ENCODE data around the gene ACADS.
"Not testable (repeated sequence)": the region's sequence is repeated elsewhere in the genome, so short reads cannot be mapped to it uniquely, and the experiment has no call there.

ACADS gene

DNA sequence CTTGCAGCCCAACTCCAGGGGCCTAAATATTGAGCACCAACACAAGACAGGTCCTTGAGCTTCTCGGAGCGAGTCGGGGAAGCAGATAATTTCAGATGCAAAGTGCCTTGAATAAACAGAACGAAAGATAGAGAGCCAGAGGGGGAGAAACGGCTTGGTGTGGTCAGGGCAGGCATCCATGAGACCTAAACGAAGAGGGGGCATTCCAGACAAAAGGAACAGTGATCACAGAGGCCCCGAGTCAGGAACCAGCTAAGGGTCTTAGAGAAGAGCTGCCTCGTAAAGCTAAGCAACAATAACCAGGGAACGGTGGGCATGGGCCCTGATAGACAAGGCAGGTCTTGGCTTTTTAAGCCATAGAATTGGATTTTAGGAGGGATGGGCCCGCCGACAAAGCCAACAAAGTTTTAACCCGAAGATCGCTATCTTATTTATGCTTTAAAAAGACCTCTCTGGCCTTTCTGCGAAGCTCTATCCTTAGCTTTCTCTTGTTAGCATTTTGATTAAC, 421 bp upstream of the ACADS start:
- DNase-seq (ENCODE audit: extremely low read depth in 1 of 2, low read depth in 1 of 2), result no peak

- DNase-seq (ENCODE audit: extremely low read depth in 1 of 2, low read depth in 1 of 2), result no peak
Measured at GRCh38 chr12:120726510-120726793, 826 bp downstream of the ACADS start.

DNA sequence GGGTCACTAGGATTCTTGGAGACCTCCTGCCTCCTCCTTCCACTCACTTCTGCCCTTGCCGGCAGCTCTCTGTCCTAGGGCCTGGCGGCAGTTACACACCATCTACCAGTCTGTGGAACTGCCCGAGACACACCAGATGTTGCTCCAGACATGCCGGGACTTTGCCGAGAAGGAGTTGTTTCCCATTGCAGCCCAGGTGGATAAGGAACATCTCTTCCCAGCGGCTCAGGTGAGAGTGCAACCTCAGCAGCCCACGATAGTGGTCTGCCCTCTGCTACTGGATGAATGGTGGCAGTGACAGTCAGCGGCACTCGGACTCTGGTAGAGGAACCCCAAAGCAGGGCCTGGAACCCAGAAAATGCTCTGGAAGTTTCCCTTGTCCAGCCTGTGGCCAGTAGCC, 1.3 kb downstream of the ACADS start:
- no peak for DNase-seq (ENCODE audit: extremely low read depth in 1 of 2, low read depth in 1 of 2)

DNA sequence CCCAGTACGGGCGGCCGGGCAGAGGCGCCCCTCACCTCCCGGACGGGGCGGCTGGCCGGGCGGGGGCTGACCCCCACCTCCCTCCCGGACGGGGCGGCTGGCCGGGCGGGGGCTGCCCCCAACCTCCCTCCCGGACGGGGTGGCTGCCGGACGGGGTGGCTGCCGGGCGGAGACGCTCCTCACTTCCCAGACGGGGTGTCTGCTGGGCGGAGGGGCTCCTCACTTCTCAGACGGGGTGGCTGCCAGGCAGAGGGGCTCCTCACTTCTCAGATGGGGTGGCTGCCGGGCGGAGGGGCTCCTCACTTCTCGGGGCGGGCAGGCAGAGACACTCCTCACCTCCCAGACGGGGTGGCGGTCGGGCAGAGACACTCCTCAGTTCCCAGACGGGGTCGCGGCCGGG, 6.6 kb downstream of the ACADS start:
- DNase-seq (ENCODE audit: extremely low read depth in 1 of 2, low read depth in 1 of 2), result not testable (repeated sequence)

- DNase-seq (ENCODE audit: extremely low read depth in 1 of 2, low read depth in 1 of 2), result no peak
Measured at GRCh38 chr12:120733574-120733973, 7.9 kb downstream of the ACADS start.

DNA sequence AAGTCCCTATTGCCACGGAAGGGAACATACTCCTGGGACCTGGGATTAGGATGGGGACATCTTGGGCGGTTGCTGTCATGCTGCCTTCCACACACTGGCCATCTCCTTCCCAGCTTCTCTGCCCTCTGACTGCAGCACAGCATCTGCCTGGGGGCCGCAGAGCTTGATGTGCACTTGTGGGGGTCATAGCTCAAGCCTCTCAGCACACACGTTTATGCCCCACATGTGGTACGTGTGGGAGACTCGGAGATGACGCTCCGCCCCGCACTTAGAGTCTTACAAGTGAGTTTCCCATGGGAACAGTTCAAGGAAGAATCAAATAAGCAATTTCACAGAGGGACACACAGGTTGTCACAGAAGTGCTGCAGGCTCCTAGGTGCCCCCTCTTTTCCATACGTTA, 8.6 kb downstream of the ACADS start:
- no peak for DNase-seq (ENCODE audit: extremely low read depth in 1 of 2, low read depth in 1 of 2)

DNA sequence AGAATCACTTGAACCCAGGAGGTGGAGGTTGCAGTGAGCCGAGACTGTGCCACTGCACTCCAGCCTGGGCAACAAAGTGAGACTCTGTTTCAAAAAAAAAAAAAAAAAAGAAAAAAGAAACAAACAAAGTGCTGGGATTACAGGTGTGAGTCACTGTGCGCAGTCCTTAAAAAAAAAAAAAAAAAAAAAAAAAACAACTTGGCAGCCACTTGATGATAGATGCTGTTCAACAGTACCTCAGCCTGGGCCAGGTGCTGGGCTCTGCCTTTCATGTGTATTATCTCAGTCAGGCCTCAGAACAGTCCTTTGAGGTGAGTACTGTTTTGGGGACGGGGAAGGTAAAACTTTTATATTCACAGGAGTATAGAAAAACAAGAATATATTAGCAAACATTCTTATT, 9.6 kb downstream of the ACADS start:
- DNase-seq (ENCODE audit: extremely low read depth in 1 of 2, low read depth in 1 of 2), result no peak

- DNase-seq (ENCODE audit: extremely low read depth in 1 of 2, low read depth in 1 of 2), result no peak
Measured at GRCh38 chr12:120736404-120737331, 11.0 kb downstream of the ACADS start.

- DNase-seq (ENCODE audit: extremely low read depth in 1 of 2, low read depth in 1 of 2), result no peak
Measured at GRCh38 chr12:120737557-120738251, 12.1 kb downstream of the ACADS start.

DNA sequence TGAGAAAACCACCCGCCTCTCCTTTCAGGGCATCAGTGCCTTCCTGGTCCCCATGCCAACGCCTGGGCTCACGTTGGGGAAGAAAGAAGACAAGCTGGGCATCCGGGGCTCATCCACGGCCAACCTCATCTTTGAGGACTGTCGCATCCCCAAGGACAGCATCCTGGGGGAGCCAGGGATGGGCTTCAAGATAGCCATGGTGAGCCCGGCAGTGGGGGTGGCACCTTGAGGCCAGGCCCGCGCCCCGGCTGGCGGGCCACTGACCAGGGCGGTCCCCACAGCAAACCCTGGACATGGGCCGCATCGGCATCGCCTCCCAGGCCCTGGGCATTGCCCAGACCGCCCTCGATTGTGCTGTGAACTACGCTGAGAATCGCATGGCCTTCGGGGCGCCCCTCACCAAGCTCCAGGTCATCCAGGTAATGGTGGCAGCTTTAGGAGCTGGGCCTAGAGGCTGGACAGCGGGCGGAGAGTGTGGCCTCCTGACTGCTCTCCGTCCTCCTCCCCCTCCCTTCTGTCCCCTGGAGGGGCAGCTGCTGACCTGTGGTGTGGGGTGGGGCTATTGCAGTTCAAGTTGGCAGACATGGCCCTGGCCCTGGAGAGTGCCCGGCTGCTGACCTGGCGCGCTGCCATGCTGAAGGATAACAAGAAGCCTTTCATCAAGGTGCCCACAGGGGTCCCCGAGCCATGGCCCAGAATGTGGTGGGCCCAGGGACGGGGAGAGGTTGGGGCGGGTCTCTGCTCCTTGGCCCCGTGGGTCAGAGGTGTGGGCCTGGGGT, 12.8 kb downstream of the ACADS start:
- no peak for DNase-seq (ENCODE audit: extremely low read depth in 1 of 2, low read depth in 1 of 2)

DNA sequence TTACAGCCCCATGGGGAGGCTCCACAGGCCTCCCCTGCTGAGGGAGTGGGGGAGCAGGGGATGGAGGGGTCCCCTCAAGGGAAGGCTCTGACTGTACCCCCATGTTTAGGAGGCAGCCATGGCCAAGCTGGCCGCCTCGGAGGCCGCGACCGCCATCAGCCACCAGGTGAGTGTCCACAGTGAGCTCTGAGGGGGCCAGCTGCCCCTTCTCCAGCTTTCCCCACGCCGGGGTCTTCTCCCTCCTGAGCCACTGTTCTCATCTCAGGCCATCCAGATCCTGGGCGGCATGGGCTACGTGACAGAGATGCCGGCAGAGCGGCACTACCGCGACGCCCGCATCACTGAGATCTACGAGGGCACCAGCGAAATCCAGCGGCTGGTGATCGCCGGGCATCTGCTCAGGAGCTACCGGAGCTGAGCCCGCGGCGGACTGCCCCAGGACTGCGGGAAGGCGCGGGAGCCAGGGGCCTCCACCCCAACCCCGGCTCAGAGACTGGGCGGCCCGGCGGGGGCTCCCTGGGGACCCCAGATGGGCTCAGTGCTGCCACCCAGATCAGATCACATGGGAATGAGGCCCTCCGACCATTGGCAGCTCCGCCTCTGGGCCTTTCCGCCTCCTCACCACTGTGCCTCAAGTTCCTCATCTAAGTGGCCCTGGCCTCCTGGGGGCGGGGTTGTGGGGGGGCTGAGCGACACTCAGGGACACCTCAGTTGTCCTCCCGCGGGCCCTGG, 13.6 kb downstream of the ACADS start:
- no peak for DNase-seq (ENCODE audit: extremely low read depth in 1 of 2, low read depth in 1 of 2)

DNA sequence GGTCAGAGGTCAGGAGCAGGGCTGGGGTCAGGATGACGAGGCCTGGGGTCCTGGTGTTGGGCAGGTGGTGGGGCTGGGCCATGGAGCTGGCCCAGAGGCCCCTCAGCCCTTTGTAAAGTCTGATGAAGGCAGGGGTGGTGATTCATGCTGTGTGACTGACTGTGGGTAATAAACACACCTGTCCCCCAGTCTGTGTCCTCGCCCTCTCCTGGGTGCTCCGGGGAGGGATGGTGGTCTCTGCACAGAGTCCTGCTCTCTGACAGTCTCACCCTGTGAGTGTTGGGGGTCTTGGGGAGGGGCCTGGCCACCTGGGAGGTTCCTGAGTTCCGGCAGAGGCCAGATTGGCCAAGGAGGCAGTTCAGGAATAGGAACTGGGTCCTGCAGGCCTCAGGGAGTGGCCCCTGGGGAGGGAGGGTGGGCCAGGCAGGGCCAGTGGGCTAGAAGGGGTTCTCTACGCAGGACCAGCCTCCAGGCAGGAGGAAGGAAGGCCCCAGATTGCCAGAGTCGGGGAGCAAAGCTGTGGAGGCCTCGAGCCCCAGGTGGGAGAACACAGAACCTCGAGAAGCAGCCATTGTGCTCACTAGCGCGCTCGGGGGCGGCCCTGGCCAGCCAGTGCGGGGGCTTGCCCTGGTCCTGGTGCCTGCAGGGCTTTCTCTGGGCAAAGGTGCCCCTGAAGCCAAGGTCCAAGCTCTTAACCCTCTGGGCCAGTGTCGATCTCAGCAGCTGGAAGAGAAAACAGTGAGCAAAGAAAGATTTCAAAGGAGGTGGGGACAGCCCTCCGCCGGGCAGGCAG, 14.4 kb downstream of the ACADS start:
- DNase-seq (ENCODE audit: extremely low read depth in 1 of 2, low read depth in 1 of 2), result no peak

- DNase-seq (ENCODE audit: extremely low read depth in 1 of 2, low read depth in 1 of 2), result no peak
Measured at GRCh38 chr12:120740871-120741270, 15.2 kb downstream of the ACADS start.

- DNase-seq (ENCODE audit: extremely low read depth in 1 of 2, low read depth in 1 of 2), result no peak
Measured at GRCh38 chr12:120741476-120742421, 16.1 kb downstream of the ACADS start.

- DNase-seq (ENCODE audit: extremely low read depth in 1 of 2, low read depth in 1 of 2), result no peak
Measured at GRCh38 chr12:120744922-120745493, 19.4 kb downstream of the ACADS start.

- DNase-seq (ENCODE audit: extremely low read depth in 1 of 2, low read depth in 1 of 2), result no peak
Measured at GRCh38 chr12:120748242-120748641, 22.6 kb downstream of the ACADS start.

GRCh38 chr12:120749256-120749655, 23.6 kb downstream of the ACADS start:
- DNase-seq (ENCODE audit: extremely low read depth in 1 of 2, low read depth in 1 of 2), result no peak

DNA sequence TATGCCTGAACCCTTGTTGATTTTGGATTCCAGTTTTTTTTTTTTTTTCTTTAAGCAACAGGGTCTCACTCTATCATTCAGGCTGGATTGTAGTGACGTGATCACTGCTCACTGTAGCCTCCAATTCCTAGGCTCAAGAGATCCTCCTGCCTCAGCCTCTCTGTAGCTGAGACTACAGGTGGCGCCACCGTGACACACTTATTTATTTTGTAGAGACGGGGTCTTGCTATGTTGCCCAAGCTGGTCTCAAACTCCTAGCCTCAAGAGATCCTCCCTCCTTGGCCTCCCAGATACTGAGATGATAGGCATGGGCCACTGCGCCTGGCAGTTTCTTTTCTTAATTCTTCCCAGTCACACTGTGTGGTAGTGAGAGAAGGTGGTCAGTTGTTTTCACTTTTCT, 25.2 kb downstream of the ACADS start:
- no peak for DNase-seq (ENCODE audit: extremely low read depth in 1 of 2, low read depth in 1 of 2)

- no peak for DNase-seq (ENCODE audit: extremely low read depth in 1 of 2, low read depth in 1 of 2)
Measured at GRCh38 chr12:120751389-120751788, 25.8 kb downstream of the ACADS start.
